ENCODE data around the gene PPP1R3G. TPM values are rescaled to one million over a fixed set of nuclear protein-coding genes. Genes with fewer than 3 reads are reported as not detected.

PPP1R3G gene
- total RNA-seq (1 to 10 TPM in 1 of 2 donors, under 1 TPM in 1; 0.58 to 1.5 TPM), polyA plus RNA-seq (under 1 TPM; 0.10 to 0.29 TPM)
- long read RNA-seq, donor 1, full-length matches to known transcripts: 5 of 5 reads
- long read RNA-seq, donor 1, partial matches to known transcripts: 0 of 5 reads
- long read RNA-seq, donor 1, other reads (novel, unspliced or antisense): 0 of 5 reads
- long read RNA-seq, donor 2, full-length matches to known transcripts: 3 of 3 reads
- long read RNA-seq, donor 2, partial matches to known transcripts: 0 of 3 reads
- long read RNA-seq, donor 2, other reads (novel, unspliced or antisense): 0 of 3 reads
- long read RNA-seq, donor 3, full-length matches to known transcripts: 5 of 5 reads
- long read RNA-seq, donor 3, partial matches to known transcripts: 0 of 5 reads
- long read RNA-seq, donor 3, other reads (novel, unspliced or antisense): 0 of 5 reads
- long read RNA-seq, donor 4, full-length matches to known transcripts: 5 of 5 reads
- long read RNA-seq, donor 4, partial matches to known transcripts: 0 of 5 reads
- long read RNA-seq, donor 4, other reads (novel, unspliced or antisense): 0 of 5 reads
- long read RNA-seq, donor 5, full-length matches to known transcripts: 7 of 7 reads
- long read RNA-seq, donor 5, partial matches to known transcripts: 0 of 7 reads
- long read RNA-seq, donor 5, other reads (novel, unspliced or antisense): 0 of 7 reads

GRCh38 chr6:5084781-5085647 is at the start of gene PPP1R3G:
Gene PPP1R3G, plus strand, starts transcription at chr6:5085341. Its CDS starts 145 bp downstream, at chr6:5085486.
- Histone ChIP-seq H3K4me1 (ENCODE audit: control insufficient read depth in 5 of 5, insufficient read depth in 5 of 5, low read length in 5 of 5) (peaks cover 0 to 13% (median 5%) of the 10 kb centered on the region in 5 donors), H3K9me3 (ENCODE audit: control insufficient read depth in 4 of 4, insufficient read depth in 3 of 4, low read length in 3 of 4) (peaks cover 0 to 2% (median 0%) of the 10 kb centered on the region in 4 donors), H3K4me3 (peak within 1 kb of the TSS; percentile 46), H3K27me3 (ENCODE audit: control insufficient read depth in 3 of 3, insufficient read depth in 3 of 3, low read length in 2 of 3) (peaks cover 4 to 15% (median 10%) of the 10 kb centered on the region in 3 donors), H3K9ac (ENCODE audit: insufficient read depth in 1 of 2, low read length in 2 of 2) (no peak within 1 kb of the TSS), H3K36me3 (ENCODE audit: control insufficient read depth in 4 of 4, insufficient read depth in 4 of 4, low read length in 4 of 4) (no peaks in the 10 kb centered on the region), H3K27ac (ENCODE audit: low read depth in 1 of 2, low read length in 1 of 2) (peak within 1 kb of the TSS; percentile 37 to 83)
- no peak for TF ChIP-seq CTCF (IDR thresholded peaks at IDR 0.05; ENCODE audit: control extremely low read depth, extremely low read depth)
- WGBS, 2 donors: 1% methylated on average over 71 to 83 of the region's 83 CpGs
- DNase-seq (peak; percentile 71 to 78 (median 74)), ATAC-seq (ENCODE audit: insufficient read depth, low FRiP score) (peak; percentile 46)

GRCh38 chr6:5036269-5036668 is 48.9 kb upstream of the PPP1R3G start:
- no peaks in the 10 kb centered on the region for H3K36me3 ChIP-seq (ENCODE audit: control insufficient read depth in 4 of 4, insufficient read depth in 4 of 4, low read length in 4 of 4)
- no peak for TF ChIP-seq CTCF (IDR thresholded peaks at IDR 0.05; ENCODE audit: control extremely low read depth, extremely low read depth)
- no peaks in the 10 kb centered on the region for H3K27me3 ChIP-seq (ENCODE audit: control insufficient read depth in 3 of 3, insufficient read depth in 3 of 3, low read length in 2 of 3)
- no peak overlapping the region for H3K4me3 ChIP-seq
- H3K9me3 ChIP-seq (ENCODE audit: control insufficient read depth in 4 of 4, insufficient read depth in 3 of 4, low read length in 3 of 4): no peaks in the 10 kb centered on the region
- H3K9ac ChIP-seq (ENCODE audit: insufficient read depth in 1 of 2, low read length in 2 of 2): no peak overlapping the region
- ATAC-seq (ENCODE audit: insufficient read depth, low FRiP score) (no peak), DNase-seq (peak; percentile 31 to 38 (median 36))
- peaks cover 0 to 4% (median 0%) of the 10 kb centered on the region in 5 donors for H3K4me1 ChIP-seq (ENCODE audit: control insufficient read depth in 5 of 5, insufficient read depth in 5 of 5, low read length in 5 of 5)
- WGBS, 2 donors: 57 to 83% methylated on average over 8 of the region's 8 CpGs
- H3K27ac ChIP-seq (ENCODE audit: low read depth in 1 of 2, low read length in 1 of 2): no peak overlapping the region

GRCh38 chr6:5041955-5042354 is 43.2 kb upstream of the PPP1R3G start:
- ATAC-seq (ENCODE audit: insufficient read depth, low FRiP score): no peak
- Histone ChIP-seq H3K4me3 (no peak overlapping the region), H3K36me3 (ENCODE audit: control insufficient read depth in 4 of 4, insufficient read depth in 4 of 4, low read length in 4 of 4) (no peaks in the 10 kb centered on the region), H3K4me1 (ENCODE audit: control insufficient read depth in 5 of 5, insufficient read depth in 5 of 5, low read length in 5 of 5) (peaks cover 0 to 9% (median 0%) of the 10 kb centered on the region in 5 donors), H3K27ac (ENCODE audit: low read depth in 1 of 2, low read length in 1 of 2) (no peak overlapping the region), H3K9me3 (ENCODE audit: control insufficient read depth in 4 of 4, insufficient read depth in 3 of 4, low read length in 3 of 4) (no peaks in the 10 kb centered on the region), H3K9ac (ENCODE audit: insufficient read depth in 1 of 2, low read length in 2 of 2) (no peak overlapping the region), H3K27me3 (ENCODE audit: control insufficient read depth in 3 of 3, insufficient read depth in 3 of 3, low read length in 2 of 3) (no peaks in the 10 kb centered on the region)
- no peak for TF ChIP-seq CTCF (IDR thresholded peaks at IDR 0.05; ENCODE audit: control extremely low read depth, extremely low read depth)
- WGBS, 2 donors: 45 to 52% methylated on average over 2 of the region's 2 CpGs
- DNase-seq: no peak
